ENCODE measurements around the gene MED13. TPM values are rescaled to one million over a fixed set of nuclear protein-coding genes. Genes with fewer than 3 reads are reported as not detected.

MED13 gene
- total and polyA plus RNA-seq, 9 of the 15 experiments (the other 6 are each of a cell fraction or from before 2014, with no cell fraction given) = 5.4 to 48.4 (median 28.2) TPM

DNA sequence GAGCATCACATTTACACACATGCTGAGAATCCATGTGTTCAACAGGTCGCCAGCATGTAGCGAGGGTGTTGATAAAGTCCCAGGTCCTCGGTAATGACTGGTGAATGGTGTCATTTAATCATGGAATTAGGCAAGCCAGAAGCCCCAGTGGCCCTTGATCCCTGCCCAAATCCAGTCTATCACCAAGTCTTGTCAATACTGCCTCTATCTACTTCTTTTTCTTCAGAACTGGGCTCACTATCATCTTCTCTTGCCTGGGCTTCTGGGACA lies 31.3 kb upstream of the MED13 start:
- ChIA-PET CTCF (ENCODE audit: low intra/inter-chr PET ratio) (no interaction called here), POLR2A (interaction anchor here (0.6 kb wide), 1 partner anchor 708 kb away, joined by 4 read pairs; no protein-coding TSS in a partner anchor)
- H3K4me2 ChIP-seq (ENCODE audit: insufficient read depth, low read length) = no peak overlapping the region
- no peaks in the 10 kb centered on the region for H3K9me3 ChIP-seq (replicated peaks; ENCODE audit: control insufficient read depth, insufficient read depth, low read depth, low read length)
- ATAC-seq = no peak
- H3K9ac ChIP-seq (ENCODE audit: insufficient read depth in 1 of 2, low read depth in 2 of 2, low read length in 2 of 2) = no peak overlapping the region
- TF ChIP-seq ARNT (IDR thresholded peaks at IDR 0.05) (no peak), BCL6 (CRISPR knock-in tag; IDR thresholded peaks at IDR 0.05) (no peak), PHF20 (IDR thresholded peaks at IDR 0.05; ENCODE audit: partially characterized antibody) (no peak), POLR3G (IDR thresholded peaks at IDR 0.05; ENCODE audit: extremely low read depth, insufficient read length, insufficient replicate concordance) (no peak), U2AF2 (optimal IDR thresholded peaks at IDR 0.05; ENCODE audit: low read depth, low read length) (no peak), SMAD4 (CRISPR knock-in tag; conservative IDR thresholded peaks at IDR 0.05) (no peak)
- no peaks in the 10 kb centered on the region for H3K9me1 ChIP-seq (ENCODE audit: control insufficient read depth, insufficient read depth, low read length)
- H3K27me3 ChIP-seq (ENCODE audit: control insufficient read depth in 2 of 2, insufficient read depth in 2 of 2, low read length in 2 of 2) = no peaks in the 10 kb centered on the region
- H3K27ac ChIP-seq (ENCODE audit: extremely low read depth, low read depth, low read length) = no peak overlapping the region
- no peak for FAIRE-seq
- in situ Hi-C loops (cut with MboI) = no loop called here
- H3K4me3 ChIP-seq = no peak overlapping the region
- H3K4me1 ChIP-seq (replicated peaks in 1 of 2; ENCODE audit: control insufficient read depth in 2 of 2, insufficient read depth in 2 of 2, low read length in 2 of 2) = peaks cover 0 to 18% of the 10 kb centered on the region in 2 experiments; a peak in 2 of 5 replicates
- intact Hi-C loops (cut with micrococcal nuclease) = no loop called here
- peak overlapping the region; percentile 47; the same call in 1 of the 2 replicates for H2AFZ ChIP-seq (ENCODE audit: low read depth, low read length)
- DNase-seq (ENCODE audit: extremely low read depth in 1 of 4, low spot score in 3 of 4) = no peak
- no peaks in the 10 kb centered on the region for H4K20me1 ChIP-seq (replicated peaks; ENCODE audit: control insufficient read depth, insufficient read depth, low read length)
- H3K79me2 ChIP-seq (ENCODE audit: control insufficient read depth, insufficient read depth, low read length) = no peaks in the 10 kb centered on the region
- H3K36me3 ChIP-seq (ENCODE audit: control insufficient read depth, insufficient read depth, low read length) = no peaks in the 10 kb centered on the region
- 48% methylated on average over 3 of the region's 3 CpGs for WGBS (ENCODE audit: insufficient coverage, low coverage, missing lambda C conversion rate)
- no TSS peak for BruUV-seq (replicated peaks)

DNA sequence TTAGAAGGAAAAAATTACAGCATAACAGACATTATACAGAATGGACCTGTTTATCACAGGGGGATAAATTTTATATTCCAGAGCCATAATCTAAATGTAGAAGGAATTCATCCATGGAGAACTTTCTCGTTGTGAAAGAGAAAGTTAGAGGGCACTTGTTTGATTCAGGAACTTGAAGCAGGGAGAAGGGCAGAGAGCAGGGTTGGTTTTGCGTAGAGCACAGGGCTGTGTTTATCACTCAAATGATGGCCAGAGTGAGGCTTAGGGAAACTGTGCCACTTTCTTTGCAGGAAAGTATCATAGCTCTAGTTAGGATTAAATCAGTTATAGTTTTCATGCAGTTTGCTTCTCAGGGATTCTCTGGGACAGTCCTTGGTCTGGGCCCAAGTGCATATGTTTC lies 29.1 kb upstream of the MED13 start:
- CTCF ChIA-PET (ENCODE audit: low intra/inter-chr PET ratio) = no interaction called here
- 26% methylated on average over 2 of the region's 2 CpGs for WGBS (ENCODE audit: insufficient coverage, low coverage, missing lambda C conversion rate)
- DNase-seq (ENCODE audit: extremely low read depth in 1 of 4, low spot score in 3 of 4) = no peak
- Histone ChIP-seq H3K9me3 (replicated peaks; ENCODE audit: control insufficient read depth, insufficient read depth, low read depth, low read length) (no peaks in the 10 kb centered on the region), H3K4me2 (ENCODE audit: insufficient read depth, low read length) (no peak overlapping the region), H3K4me1 (replicated peaks in 1 of 2; ENCODE audit: control insufficient read depth in 2 of 2, insufficient read depth in 2 of 2, low read length in 2 of 2) (peaks cover 0 to 17% of the 10 kb centered on the region in 2 experiments; a peak in 2 of 5 replicates), H3K27ac (ENCODE audit: extremely low read depth, low read depth, low read length) (no peak overlapping the region), H3K4me3 (no peak overlapping the region), H3K27me3 (ENCODE audit: control insufficient read depth in 2 of 2, insufficient read depth in 2 of 2, low read length in 2 of 2) (no peaks in the 10 kb centered on the region), H4K20me1 (replicated peaks; ENCODE audit: control insufficient read depth, insufficient read depth, low read length) (no peaks in the 10 kb centered on the region), H3K79me2 (ENCODE audit: control insufficient read depth, insufficient read depth, low read length) (no peaks in the 10 kb centered on the region), H3K36me3 (ENCODE audit: control insufficient read depth, insufficient read depth, low read length) (no peaks in the 10 kb centered on the region), H3K9me1 (ENCODE audit: control insufficient read depth, insufficient read depth, low read length) (no peaks in the 10 kb centered on the region), H3K9ac (ENCODE audit: insufficient read depth in 1 of 2, low read depth in 2 of 2, low read length in 2 of 2) (no peak overlapping the region), H2AFZ (ENCODE audit: low read depth, low read length) (no peak overlapping the region)
- no TSS peak for BruUV-seq (replicated peaks)
- FAIRE-seq = no peak
- in situ Hi-C loops (cut with MboI) (no loop called here), intact Hi-C loops (cut with micrococcal nuclease) (no loop called here)
- TF ChIP-seq RBBP5 (IDR thresholded peaks at IDR 0.05; ENCODE audit: borderline replicate concordance, insufficient read depth, low read length, poor library complexity, severe bottlenecking) (no peak), NR2F6 (CRISPR knock-in tag; IDR thresholded peaks at IDR 0.05) (no peak), MEF2D (tag; conservative IDR thresholded peaks at IDR 0.05; ENCODE audit: low read depth) (no peak), ILK (tag; IDR thresholded peaks at IDR 0.05; ENCODE audit: borderline replicate concordance, low read depth) (no peak)
- POLR2A ChIA-PET = no interaction called here
- ATAC-seq = no peak
